Parathyroid adenoma (tissue), 2 donors: ENCODE results near the gene BCKDK.

Experiments used
- H2AFZ ChIP-seq: fragments of 300-600 bp; sonication (generic); one replicate; pipeline ENCODE4 v1.7.0; 2017; ENCODE audit warnings: antibody characterized with exemption, mild to moderate bottlenecking
- H3K27ac ChIP-seq: fragments of 300-600 bp; sonication (generic); one replicate; pipeline ENCODE4 v1.7.0; 2017
- H3K27me3 ChIP-seq: fragments of 300-600 bp; sonication (generic); one replicate; pipeline ENCODE4 v1.7.0; 2017; ENCODE audit warnings: low read length; ENCODE audit not compliant: control insufficient read depth, insufficient read depth
- H3K36me3 ChIP-seq: fragments of 300-600 bp; sonication (generic); one replicate; pipeline ENCODE4 v1.7.0; 2017; ENCODE audit warnings: low read length; ENCODE audit not compliant: control insufficient read depth, insufficient read depth
- H3K4me1 ChIP-seq: fragments of 300-600 bp; sonication (generic); one replicate; pipeline ENCODE4 v1.7.0; 2017; ENCODE audit warnings: control low read depth
- H3K4me2 ChIP-seq: fragments of 300-600 bp; sonication (generic); one replicate; pipeline ENCODE4 v1.7.0; 2017; ENCODE audit warnings: low read length
- H3K4me3 ChIP-seq: fragments of 300-600 bp; sonication (generic); one replicate; pipeline ENCODE4 v1.7.0; 2017; ENCODE audit warnings: low read depth, low read length
- H3K79me2 ChIP-seq: fragments of 300-600 bp; sonication (generic); one replicate; pipeline ENCODE4 v1.7.0; 2017; ENCODE audit warnings: control low read depth
- H3K9ac ChIP-seq: fragments of 300-600 bp; sonication (generic); one replicate; pipeline ENCODE4 v1.7.0; 2017; ENCODE audit warnings: mild to moderate bottlenecking
- H3K9me3 ChIP-seq: fragments of 300-600 bp; sonication (generic); one replicate; pipeline ENCODE4 v1.7.0; 2017; ENCODE audit warnings: low read length; ENCODE audit not compliant: control insufficient read depth
- TF ChIP-seq, protein P1 (sequence below): fragments of 300-600 bp; sonication (generic); IDR thresholded peaks from one replicate; pipeline ENCODE4 v1.7.0; 2017; ENCODE audit warnings: antibody characterized with exemption, mild to moderate bottlenecking
- donor health status: primary hyperparathyroidism.

The BCKDK gene

DNA sequence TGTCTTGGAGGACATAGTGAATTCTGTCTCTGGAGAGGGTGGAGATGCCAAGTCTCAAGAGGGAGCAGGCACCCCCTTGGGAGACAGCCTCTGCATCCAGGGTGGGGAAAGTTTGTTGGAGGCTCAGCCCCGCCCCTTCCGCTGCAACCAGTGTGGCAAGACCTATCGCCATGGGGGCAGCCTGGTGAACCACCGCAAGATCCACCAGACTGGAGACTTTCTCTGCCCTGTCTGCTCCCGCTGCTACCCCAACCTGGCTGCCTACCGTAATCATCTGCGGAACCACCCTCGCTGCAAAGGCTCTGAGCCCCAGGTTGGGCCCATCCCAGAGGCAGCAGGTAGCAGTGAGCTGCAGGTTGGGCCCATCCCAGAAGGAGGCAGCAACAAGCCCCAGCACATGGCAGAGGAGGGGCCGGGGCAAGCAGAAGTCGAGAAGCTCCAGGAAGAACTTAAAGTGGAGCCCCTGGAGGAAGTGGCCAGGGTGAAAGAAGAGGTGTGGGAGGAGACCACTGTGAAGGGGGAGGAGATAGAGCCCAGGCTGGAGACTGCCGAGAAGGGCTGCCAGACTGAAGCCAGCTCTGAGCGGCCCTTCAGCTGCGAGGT lies 28.7 kb upstream of the BCKDK start:
- Histone ChIP-seq H3K4me2 (no peak overlapping the region), H3K36me3 (no peaks in the 10 kb centered on the region), H3K9me3 (no peaks in the 10 kb centered on the region), H3K79me2 (peaks cover 21% of the 10 kb centered on the region), H3K9ac (no peak overlapping the region), H3K27me3 (no peaks in the 10 kb centered on the region), H3K4me3 (no peak overlapping the region), H3K27ac (no peak overlapping the region), H2AFZ (no peak overlapping the region), H3K4me1 (peaks cover 2% of the 10 kb centered on the region)
- TF ChIP-seq, protein P1, sequence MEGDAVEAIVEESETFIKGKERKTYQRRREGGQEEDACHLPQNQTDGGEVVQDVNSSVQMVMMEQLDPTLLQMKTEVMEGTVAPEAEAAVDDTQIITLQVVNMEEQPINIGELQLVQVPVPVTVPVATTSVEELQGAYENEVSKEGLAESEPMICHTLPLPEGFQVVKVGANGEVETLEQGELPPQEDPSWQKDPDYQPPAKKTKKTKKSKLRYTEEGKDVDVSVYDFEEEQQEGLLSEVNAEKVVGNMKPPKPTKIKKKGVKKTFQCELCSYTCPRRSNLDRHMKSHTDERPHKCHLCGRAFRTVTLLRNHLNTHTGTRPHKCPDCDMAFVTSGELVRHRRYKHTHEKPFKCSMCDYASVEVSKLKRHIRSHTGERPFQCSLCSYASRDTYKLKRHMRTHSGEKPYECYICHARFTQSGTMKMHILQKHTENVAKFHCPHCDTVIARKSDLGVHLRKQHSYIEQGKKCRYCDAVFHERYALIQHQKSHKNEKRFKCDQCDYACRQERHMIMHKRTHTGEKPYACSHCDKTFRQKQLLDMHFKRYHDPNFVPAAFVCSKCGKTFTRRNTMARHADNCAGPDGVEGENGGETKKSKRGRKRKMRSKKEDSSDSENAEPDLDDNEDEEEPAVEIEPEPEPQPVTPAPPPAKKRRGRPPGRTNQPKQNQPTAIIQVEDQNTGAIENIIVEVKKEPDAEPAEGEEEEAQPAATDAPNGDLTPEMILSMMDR = no peak

DNA sequence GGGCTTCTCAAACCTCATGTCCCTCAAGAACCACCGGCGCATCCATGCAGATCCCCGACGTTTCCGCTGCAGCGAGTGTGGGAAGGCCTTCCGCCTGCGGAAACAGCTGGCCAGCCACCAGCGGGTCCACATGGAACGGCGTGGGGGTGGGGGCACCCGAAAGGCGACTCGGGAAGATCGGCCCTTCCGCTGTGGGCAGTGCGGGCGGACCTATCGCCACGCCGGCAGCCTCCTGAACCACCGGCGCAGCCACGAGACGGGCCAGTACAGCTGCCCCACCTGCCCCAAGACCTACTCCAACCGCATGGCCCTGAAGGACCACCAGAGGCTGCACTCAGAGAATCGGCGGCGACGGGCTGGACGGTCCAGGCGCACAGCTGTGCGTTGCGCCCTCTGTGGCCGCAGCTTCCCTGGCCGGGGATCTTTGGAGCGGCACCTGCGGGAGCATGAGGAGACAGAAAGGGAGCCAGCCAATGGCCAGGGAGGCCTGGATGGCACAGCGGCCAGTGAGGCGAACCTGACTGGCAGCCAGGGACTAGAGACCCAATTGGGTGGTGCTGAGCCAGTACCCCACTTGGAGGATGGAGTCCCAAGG lies 28.1 kb upstream of the BCKDK start:
- H3K4me1 ChIP-seq = no peaks in the 10 kb centered on the region
- TF ChIP-seq, protein P1 = no peak
- no peaks in the 10 kb centered on the region for H3K27me3 ChIP-seq
- no peaks in the 10 kb centered on the region for H3K36me3 ChIP-seq
- no peak overlapping the region for H3K4me3 ChIP-seq
- H3K4me2 ChIP-seq = no peak overlapping the region
- H3K79me2 ChIP-seq = peaks cover 21% of the 10 kb centered on the region
- no peaks in the 10 kb centered on the region for H3K9me3 ChIP-seq
- no peak overlapping the region for H3K27ac ChIP-seq
- H2AFZ ChIP-seq = no peak overlapping the region
- H3K9ac ChIP-seq = no peak overlapping the region

DNA sequence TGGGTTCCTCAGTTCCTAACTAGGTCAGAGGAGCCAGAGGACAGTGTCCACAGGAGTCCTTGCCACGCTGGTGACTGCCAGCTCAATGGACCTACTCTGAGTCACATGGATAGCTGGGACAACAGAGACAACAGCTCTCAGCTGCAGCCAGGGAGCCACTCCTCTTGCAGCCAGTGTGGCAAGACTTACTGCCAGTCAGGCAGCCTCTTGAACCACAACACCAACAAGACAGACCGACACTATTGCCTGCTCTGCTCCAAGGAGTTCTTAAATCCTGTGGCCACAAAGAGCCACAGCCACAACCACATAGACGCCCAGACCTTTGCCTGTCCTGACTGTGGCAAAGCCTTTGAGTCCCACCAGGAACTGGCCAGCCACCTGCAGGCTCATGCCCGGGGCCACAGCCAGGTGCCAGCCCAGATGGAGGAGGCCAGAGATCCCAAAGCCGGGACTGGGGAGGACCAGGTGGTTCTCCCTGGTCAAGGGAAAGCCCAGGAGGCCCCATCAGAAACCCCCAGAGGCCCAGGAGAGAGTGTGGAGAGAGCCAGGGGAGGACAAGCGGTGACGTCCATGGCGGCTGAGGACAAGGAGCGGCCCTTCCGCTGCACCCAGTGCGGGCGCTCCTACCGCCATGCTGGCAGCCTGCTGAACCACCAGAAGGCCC lies 27.3 kb upstream of the BCKDK start:
- Histone ChIP-seq H3K27me3 (no peaks in the 10 kb centered on the region), H3K36me3 (no peaks in the 10 kb centered on the region), H3K9ac (no peak overlapping the region), H3K4me3 (no peak overlapping the region), H3K79me2 (peaks cover 21% of the 10 kb centered on the region), H3K4me1 (no peaks in the 10 kb centered on the region), H3K9me3 (no peaks in the 10 kb centered on the region), H3K27ac (no peak overlapping the region), H2AFZ (no peak overlapping the region), H3K4me2 (no peak overlapping the region)
- TF ChIP-seq, protein P1 = no peak

DNA sequence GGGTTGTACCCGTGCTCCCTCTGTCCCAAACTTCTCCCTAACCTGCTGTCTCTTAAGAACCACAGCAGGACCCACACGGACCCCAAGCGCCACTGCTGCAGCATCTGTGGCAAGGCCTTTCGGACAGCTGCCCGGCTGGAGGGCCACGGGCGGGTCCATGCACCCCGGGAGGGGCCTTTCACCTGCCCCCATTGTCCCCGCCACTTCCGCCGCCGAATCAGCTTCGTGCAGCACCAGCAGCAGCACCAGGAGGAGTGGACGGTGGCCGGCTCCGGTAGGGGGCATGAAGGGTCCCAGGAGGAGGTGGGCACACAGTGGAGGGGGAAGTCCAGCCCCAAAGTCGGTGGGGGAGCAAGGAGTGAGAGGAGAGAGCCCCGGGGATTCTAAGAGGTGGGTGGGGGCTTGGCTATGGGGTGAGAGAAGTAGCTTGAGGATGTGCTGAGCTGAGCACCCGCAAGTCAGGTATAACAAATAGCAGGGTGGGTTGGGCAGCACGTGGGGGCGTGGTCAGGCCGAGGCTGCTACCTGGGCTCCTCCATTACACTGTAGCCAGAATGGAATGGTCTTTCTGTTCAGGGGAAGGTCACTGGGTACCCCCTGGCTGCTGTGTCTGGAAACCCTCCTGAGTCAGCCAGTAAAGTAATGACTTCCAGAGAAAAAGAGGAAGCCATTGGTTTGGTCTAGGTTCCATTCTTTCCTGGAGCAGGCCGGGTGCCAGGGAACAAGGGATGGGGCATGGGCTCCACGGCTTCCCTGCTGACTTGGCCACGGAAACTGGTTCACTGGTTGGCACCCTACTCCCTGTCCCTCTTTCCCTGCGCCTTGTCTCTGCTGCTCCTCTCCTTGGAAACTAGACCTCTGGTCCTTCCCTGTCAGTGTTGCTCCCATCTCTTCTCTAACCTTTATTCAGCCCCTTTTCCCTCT lies 26.5 kb upstream of the BCKDK start:
- no peaks in the 10 kb centered on the region for H3K27me3 ChIP-seq
- H3K4me1 ChIP-seq = no peaks in the 10 kb centered on the region
- no peaks in the 10 kb centered on the region for H3K9me3 ChIP-seq
- no peak overlapping the region for H3K4me3 ChIP-seq
- H3K79me2 ChIP-seq = peaks cover 21% of the 10 kb centered on the region
- no peak overlapping the region for H3K4me2 ChIP-seq
- TF ChIP-seq, protein P1 = no peak
- H3K36me3 ChIP-seq = no peaks in the 10 kb centered on the region
- H3K27ac ChIP-seq = no peak overlapping the region
- no peak overlapping the region for H2AFZ ChIP-seq
- H3K9ac ChIP-seq = no peak overlapping the region
